SU-DHL-6 (cell line): Measurements from ENCODE around the gene IRX3.

Source experiments
- EZH2phosphoT487 ChIP-seq: fragments of 200-600 bp; sonication (generic), shearing (Covaris generic); conservative IDR thresholded peaks from 2 replicates; pipeline ENCODE4 v1.6.1; 2018; ENCODE audit warnings: mild to moderate bottlenecking, antibody characterized with exemption, low read length, moderate library complexity, mixed read lengths
- TF ChIP-seq, protein P1 (sequence below): fragments of 200-600 bp; sonication (generic); IDR thresholded peaks from one replicate; pipeline ENCODE4 v1.5.1; 2017; ENCODE audit warnings: antibody characterized with exemption, mild to moderate bottlenecking, low read length, moderate library complexity; ENCODE audit not compliant: insufficient read depth, poor library complexity, severe bottlenecking

DNA sequence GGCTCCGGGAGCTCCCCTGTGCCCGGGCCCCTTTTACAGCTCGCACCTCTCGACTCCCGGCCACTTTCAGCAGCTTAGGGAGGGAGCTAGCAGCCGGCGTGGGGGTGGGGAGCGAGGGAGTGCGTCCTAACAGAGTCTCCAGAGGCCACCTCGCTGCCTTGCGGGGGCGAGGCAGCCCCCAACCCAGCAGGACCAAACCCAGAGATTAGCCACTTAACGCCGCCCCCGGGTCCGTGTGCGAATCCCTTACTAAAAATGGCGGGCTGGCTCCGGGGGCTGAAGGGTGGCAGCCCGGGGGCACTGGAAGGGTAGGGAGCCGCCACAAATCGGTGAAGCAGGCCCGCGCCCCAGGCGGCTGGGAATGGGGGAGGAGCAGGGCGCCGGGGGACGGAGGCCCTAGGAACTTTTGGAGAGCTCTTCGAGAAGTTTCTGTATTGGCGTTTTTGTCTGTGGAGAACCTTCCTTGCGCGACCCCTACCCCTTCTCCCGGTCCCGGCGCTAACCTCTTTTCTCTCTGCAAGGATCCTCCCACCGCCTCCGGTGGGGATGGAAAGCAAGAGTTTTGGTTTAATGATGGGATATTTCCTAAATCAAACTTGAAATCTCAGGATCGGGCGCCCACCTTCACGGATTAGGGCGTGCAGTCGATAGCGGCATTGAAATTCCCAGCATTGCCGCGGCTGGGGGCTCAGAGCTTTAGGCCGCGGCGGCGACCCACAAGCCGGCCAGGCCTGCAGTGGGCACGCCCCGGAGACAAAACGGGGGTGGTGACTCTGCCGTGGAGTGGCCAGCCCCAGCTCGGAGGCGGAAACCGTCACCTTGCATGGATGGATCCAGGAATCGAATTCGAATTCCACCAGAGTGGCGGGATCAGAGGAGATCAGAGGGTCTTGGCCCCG is 793 bp upstream of the IRX3 start:
- TF ChIP-seq, protein P1, sequence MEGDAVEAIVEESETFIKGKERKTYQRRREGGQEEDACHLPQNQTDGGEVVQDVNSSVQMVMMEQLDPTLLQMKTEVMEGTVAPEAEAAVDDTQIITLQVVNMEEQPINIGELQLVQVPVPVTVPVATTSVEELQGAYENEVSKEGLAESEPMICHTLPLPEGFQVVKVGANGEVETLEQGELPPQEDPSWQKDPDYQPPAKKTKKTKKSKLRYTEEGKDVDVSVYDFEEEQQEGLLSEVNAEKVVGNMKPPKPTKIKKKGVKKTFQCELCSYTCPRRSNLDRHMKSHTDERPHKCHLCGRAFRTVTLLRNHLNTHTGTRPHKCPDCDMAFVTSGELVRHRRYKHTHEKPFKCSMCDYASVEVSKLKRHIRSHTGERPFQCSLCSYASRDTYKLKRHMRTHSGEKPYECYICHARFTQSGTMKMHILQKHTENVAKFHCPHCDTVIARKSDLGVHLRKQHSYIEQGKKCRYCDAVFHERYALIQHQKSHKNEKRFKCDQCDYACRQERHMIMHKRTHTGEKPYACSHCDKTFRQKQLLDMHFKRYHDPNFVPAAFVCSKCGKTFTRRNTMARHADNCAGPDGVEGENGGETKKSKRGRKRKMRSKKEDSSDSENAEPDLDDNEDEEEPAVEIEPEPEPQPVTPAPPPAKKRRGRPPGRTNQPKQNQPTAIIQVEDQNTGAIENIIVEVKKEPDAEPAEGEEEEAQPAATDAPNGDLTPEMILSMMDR: no peak
- TF ChIP-seq EZH2phosphoT487: no peak
